ENCODE data around the gene LIMS2.

Gene LIMS2

DNA sequence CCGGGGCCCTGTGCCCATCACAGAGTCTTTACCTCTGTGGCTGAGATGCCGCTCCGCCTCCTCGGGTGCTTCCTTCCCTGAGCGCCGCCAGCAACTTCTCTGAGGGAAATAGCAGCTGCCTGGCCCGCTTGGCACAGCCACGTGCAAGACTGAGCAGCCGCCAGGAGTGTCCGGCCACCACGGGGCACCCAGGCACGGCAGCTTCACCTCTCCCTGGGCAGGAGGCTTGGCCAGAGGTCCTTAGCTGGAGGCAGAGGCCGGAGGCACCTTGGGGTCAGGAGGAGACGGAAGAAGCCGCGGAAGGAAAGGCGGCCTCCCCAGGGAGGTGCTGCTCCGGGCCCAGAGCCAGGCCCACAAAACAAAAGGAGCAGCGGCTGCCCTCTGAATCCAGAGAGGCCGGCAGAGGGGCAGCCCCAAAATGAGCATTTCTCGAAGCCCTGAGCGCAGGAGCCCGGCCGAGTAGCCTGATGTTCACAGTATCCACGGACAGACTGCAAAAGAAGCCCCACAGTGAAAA lies 6.0 kb upstream of the LIMS2 start:
- Histone ChIP-seq H3K4me3 (ENCODE audit: low read depth in 1 of 2, low read length in 2 of 2) (peak overlapping the region; percentile 11 to 57), H3K9ac (ENCODE audit: low read length) (peak overlapping the region; percentile 10), H3K27ac (ENCODE audit: low read depth, low read length) (peak overlapping the region; percentile 90), H3K27me3 (ENCODE audit: control insufficient read depth in 1 of 2, insufficient read depth in 2 of 2, low read length in 2 of 2) (no peaks in the 10 kb centered on the region), H3K36me3 (ENCODE audit: insufficient read depth, low read length) (no peaks in the 10 kb centered on the region), H3K4me1 (ENCODE audit: insufficient read depth, low read length) (peaks cover 60% of the 10 kb centered on the region), H3K9me3 (ENCODE audit: low read length) (no peaks in the 10 kb centered on the region)

DNA sequence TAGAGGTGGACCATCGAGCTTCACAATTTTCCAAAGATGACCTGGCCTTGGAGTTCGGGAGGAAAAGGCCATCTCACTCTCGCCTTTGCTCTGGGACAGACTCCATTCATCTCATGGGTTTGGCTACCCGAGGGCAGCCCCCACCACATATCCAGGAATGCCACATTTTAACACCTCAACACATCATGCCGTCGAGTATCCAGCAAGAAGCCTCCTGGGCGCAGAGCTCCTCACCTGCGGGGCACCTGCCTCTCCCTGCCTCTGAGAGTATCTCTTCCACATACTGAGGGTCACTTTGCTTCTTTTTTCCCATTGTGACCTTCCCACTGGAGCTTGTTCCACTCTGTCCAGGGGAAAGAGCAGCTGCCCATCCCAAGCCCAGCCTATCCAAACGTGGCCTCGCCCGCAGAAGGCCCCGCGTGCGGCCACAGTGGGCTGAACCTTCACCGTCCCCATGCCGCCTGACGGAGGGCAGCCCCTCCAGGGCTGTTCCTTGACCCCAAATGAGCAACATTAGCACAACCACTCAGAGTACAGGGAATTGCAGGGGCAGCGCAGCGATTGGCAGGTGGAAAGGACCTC lies 5.5 kb upstream of the LIMS2 start:
- peaks cover 60% of the 10 kb centered on the region for H3K4me1 ChIP-seq (ENCODE audit: insufficient read depth, low read length)
- peak overlapping the region; percentile 10 for H3K9ac ChIP-seq (ENCODE audit: low read length)
- peak overlapping the region; percentile 90 for H3K27ac ChIP-seq (ENCODE audit: low read depth, low read length)

GRCh38 chr2:127679680-127680361 lies 4.5 kb upstream of the LIMS2 start:
- Histone ChIP-seq H3K9me3 (ENCODE audit: low read length) (no peaks in the 10 kb centered on the region), H3K36me3 (ENCODE audit: insufficient read depth, low read length) (no peaks in the 10 kb centered on the region), H3K4me1 (ENCODE audit: insufficient read depth, low read length) (peaks cover 57% of the 10 kb centered on the region), H3K27ac (ENCODE audit: low read depth, low read length) (peak overlapping the region; percentile 61), H3K4me3 (ENCODE audit: low read depth in 1 of 2, low read length in 2 of 2) (no peak overlapping the region), H3K27me3 (ENCODE audit: control insufficient read depth in 1 of 2, insufficient read depth in 2 of 2, low read length in 2 of 2) (no peaks in the 10 kb centered on the region), H3K9ac (ENCODE audit: low read length) (no peak overlapping the region)

More for the DNA sequence above, 5.5 kb upstream of the LIMS2 start:
- no peaks in the 10 kb centered on the region for H3K36me3 ChIP-seq (ENCODE audit: insufficient read depth, low read length)
- no peaks in the 10 kb centered on the region for H3K9me3 ChIP-seq (ENCODE audit: low read length)
- H3K4me3 ChIP-seq (ENCODE audit: low read depth in 1 of 2, low read length in 2 of 2): peak overlapping the region; percentile 11 to 57
- no peaks in the 10 kb centered on the region for H3K27me3 ChIP-seq (ENCODE audit: control insufficient read depth in 1 of 2, insufficient read depth in 2 of 2, low read length in 2 of 2)

DNA sequence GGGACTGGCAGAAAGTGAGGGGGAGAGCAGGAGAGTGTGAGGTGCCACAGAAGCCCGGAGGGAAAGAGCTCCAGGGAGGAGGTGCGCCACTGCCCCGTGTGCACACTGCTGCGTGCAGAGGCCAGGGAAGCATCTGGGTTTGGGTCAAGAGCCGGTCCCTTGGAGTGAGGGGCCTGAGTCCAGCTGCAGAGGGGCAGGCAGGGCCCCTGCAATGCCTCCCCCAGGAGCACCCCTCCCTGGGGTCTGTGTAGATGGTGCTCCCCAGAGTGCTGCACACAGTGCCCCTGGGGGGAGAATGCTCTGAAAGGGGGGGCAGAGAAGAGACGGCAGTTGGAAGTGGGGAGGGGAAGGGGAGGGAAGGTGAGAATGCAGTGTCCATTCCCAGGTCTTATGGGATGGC lies 3.7 kb upstream of the LIMS2 start:
- Histone ChIP-seq H3K27me3 (ENCODE audit: control insufficient read depth in 1 of 2, insufficient read depth in 2 of 2, low read length in 2 of 2) (no peaks in the 10 kb centered on the region), H3K27ac (ENCODE audit: low read depth, low read length) (no peak overlapping the region), H3K4me1 (ENCODE audit: insufficient read depth, low read length) (peaks cover 57% of the 10 kb centered on the region), H3K36me3 (ENCODE audit: insufficient read depth, low read length) (no peaks in the 10 kb centered on the region), H3K9ac (ENCODE audit: low read length) (no peak overlapping the region), H3K9me3 (ENCODE audit: low read length) (no peaks in the 10 kb centered on the region), H3K4me3 (ENCODE audit: low read depth in 1 of 2, low read length in 2 of 2) (no peak overlapping the region)

DNA sequence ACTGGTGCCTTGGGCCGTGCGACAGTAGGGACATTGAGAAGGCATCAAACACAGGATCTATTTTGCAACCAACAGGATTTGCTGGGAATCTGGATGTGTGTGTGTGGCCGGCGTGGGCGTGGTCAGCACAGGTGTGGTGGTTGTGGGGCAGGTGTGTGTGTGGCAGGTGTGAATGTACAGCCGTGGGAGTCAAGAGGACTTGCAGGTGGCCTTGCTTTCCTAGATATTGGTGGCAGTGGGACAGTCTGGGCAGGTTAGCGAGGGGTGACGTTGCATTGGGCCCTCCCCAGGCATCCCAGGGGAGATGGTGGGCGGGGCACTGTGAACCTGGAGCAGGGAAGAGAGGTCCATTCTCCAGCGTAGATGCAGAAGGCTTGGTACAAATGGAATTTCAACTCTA lies 3.2 kb upstream of the LIMS2 start:
- Histone ChIP-seq H3K9ac (ENCODE audit: low read length) (no peak overlapping the region), H3K4me3 (ENCODE audit: low read depth in 1 of 2, low read length in 2 of 2) (no peak overlapping the region), H3K27ac (ENCODE audit: low read depth, low read length) (no peak overlapping the region), H3K27me3 (ENCODE audit: control insufficient read depth in 1 of 2, insufficient read depth in 2 of 2, low read length in 2 of 2) (no peaks in the 10 kb centered on the region), H3K36me3 (ENCODE audit: insufficient read depth, low read length) (no peaks in the 10 kb centered on the region), H3K9me3 (ENCODE audit: low read length) (no peaks in the 10 kb centered on the region), H3K4me1 (ENCODE audit: insufficient read depth, low read length) (peaks cover 53% of the 10 kb centered on the region)

DNA sequence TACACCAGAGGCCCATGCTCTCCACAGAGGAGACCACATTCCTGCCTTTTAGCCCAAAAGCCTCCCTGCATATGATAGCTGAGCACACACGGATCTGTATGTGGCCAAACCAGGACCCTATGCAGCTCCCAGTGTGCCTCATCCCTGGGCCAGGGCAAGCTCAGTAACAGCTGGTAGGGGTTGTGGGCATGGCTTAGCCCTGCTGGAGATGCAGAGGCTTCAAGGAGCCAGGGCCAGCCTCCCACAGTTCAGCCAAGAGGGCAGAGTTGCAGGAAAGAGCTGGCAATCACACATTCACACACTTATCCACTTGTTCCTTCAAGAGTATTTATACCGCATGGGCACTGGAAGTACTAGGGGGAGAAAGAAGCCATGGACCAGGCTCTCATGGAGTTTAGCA lies 1.6 kb upstream of the LIMS2 start:
- peak overlapping the region in 1 of 2 donors; percentile 35 for H3K4me3 ChIP-seq (ENCODE audit: low read depth in 1 of 2, low read length in 2 of 2)
- H3K36me3 ChIP-seq (ENCODE audit: insufficient read depth, low read length): peaks cover 10% of the 10 kb centered on the region
- no peaks in the 10 kb centered on the region for H3K27me3 ChIP-seq (ENCODE audit: control insufficient read depth in 1 of 2, insufficient read depth in 2 of 2, low read length in 2 of 2)
- H3K4me1 ChIP-seq (ENCODE audit: insufficient read depth, low read length): peaks cover 42% of the 10 kb centered on the region
- no peak overlapping the region for H3K9ac ChIP-seq (ENCODE audit: low read length)
- H3K9me3 ChIP-seq (ENCODE audit: low read length): no peaks in the 10 kb centered on the region
- H3K27ac ChIP-seq (ENCODE audit: low read depth, low read length): peak overlapping the region; percentile 77

DNA sequence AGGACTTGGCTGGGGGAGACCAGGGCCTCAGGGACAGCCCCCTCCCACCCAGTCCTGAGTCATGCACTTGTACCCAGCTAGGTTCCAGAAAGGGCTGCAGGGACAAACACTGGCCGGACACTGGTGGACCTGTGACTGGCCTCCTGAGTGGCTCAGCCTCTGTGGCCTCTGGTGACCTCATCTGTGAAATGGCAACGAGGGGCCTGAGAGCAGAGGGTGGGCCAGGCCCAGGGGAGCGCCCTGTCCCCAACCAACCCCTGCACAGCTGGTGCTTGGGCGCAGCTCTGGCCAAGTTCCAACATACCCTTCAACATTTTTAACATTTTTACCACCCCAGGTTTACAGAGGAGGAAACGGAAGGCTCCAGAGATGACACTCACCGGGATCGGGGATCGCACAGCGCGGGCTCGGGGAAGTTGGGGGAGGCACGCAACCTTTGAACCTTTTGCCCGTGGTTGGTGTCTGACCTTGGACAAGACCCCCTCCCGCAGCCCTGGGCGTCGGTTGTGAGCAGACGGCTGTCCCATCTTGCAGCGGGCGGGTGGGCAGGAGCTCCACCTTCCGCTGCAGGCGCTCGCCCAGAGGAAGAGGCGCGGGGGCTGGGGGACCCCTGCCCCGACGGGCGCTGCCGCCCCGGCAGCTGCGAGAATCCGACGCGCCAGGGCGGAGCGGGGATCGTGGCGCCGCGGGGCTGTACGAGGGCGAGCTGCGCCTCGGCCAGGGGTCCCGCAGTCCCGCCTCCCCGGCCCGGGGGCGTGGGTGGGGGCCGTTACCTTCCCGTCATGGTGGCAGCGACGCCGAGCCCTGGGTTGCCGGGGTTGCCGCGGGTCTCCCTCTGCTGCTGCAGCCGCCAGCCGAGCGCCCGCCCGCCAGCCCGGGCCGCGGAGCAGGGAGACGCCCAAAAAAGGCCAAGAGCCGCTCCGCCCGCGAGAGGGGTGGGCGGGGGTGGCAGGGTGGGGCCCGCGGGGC lies 805 bp downstream of the LIMS2 start:
- Histone ChIP-seq H3K27ac (ENCODE audit: low read depth, low read length) (peak overlapping the region; percentile 94), H3K4me3 (ENCODE audit: low read depth in 1 of 2, low read length in 2 of 2) (peak overlapping the region; percentile 88 to 95), H3K9me3 (ENCODE audit: low read length) (no peaks in the 10 kb centered on the region), H3K27me3 (ENCODE audit: control insufficient read depth in 1 of 2, insufficient read depth in 2 of 2, low read length in 2 of 2) (no peaks in the 10 kb centered on the region), H3K9ac (ENCODE audit: low read length) (peak overlapping the region; percentile 100), H3K36me3 (ENCODE audit: insufficient read depth, low read length) (peaks cover 24% of the 10 kb centered on the region), H3K4me1 (ENCODE audit: insufficient read depth, low read length) (peaks cover 46% of the 10 kb centered on the region)

GRCh38 chr2:127673291-127674069 lies 1.9 kb downstream of the LIMS2 start:
- Histone ChIP-seq H3K27me3 (ENCODE audit: control insufficient read depth in 1 of 2, insufficient read depth in 2 of 2, low read length in 2 of 2) (no peaks in the 10 kb centered on the region), H3K9ac (ENCODE audit: low read length) (peak overlapping the region; percentile 100), H3K4me3 (ENCODE audit: low read depth in 1 of 2, low read length in 2 of 2) (peak overlapping the region; percentile 88 to 95), H3K4me1 (ENCODE audit: insufficient read depth, low read length) (peaks cover 49% of the 10 kb centered on the region), H3K27ac (ENCODE audit: low read depth, low read length) (peak overlapping the region; percentile 94), H3K36me3 (ENCODE audit: insufficient read depth, low read length) (peaks cover 24% of the 10 kb centered on the region), H3K9me3 (ENCODE audit: low read length) (no peaks in the 10 kb centered on the region)

DNA sequence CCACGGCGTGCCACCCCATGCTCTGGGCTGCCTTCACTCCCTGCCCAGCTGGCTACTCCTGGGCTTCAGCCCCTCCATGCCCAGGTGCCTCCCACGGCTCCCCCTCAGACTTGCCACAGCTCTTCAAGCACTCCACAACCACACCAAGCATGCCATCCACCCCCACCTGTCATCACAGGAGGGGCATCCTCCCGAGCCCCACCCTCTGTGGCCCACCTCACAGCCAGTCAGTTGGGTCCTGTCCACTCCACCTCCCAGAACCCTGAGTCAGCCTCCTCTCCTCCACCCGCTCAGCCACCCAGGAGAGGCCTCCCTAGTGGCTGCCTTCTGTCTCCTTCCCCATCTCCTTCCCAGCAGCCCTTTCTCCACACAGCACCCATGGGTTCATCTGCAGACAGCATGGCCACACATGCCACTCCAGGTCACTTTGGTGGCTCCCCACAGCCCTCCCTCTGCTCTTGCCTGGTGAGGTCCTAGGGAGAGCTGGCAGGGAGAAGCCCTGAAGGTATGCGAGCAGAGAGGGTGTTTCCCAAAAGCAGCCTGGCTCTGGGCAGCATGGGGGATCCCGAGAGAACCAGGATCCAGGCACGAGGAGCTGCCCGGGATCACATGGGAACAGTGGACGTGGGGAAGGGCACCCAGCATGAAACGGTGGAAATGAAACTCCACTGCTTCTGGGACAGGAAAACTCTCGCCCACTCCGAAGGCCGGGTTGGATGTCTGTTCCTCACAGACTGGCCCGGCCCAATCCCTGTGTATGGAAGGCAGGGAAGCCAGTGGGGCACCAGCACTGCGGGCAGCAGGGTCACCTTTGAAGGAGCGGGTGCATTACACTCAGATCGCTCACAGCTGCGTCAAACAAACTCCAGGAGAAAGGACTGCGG lies 2.7 kb downstream of the LIMS2 start:
- Histone ChIP-seq H3K36me3 (ENCODE audit: insufficient read depth, low read length) (peaks cover 24% of the 10 kb centered on the region), H3K9ac (ENCODE audit: low read length) (peak overlapping the region; percentile 100), H3K9me3 (ENCODE audit: low read length) (no peaks in the 10 kb centered on the region), H3K27me3 (ENCODE audit: control insufficient read depth in 1 of 2, insufficient read depth in 2 of 2, low read length in 2 of 2) (no peaks in the 10 kb centered on the region), H3K27ac (ENCODE audit: low read depth, low read length) (peak overlapping the region; percentile 94), H3K4me1 (ENCODE audit: insufficient read depth, low read length) (peaks cover 49% of the 10 kb centered on the region), H3K4me3 (ENCODE audit: low read depth in 1 of 2, low read length in 2 of 2) (peak overlapping the region; percentile 88 to 95)
